Stimulated activated memory B cell treated with anti-CD40 and anti-IgM and Interleukin-4, amounts not matched to agents 10 μg/mL and 1 μg/mL and 100 μg/mL, for 72 hours (primary cell): ENCODE measurements around the gene COPRS.
A peak's percentile ranks its signal among the peaks of the same experiment; 100 is the strongest.

Source experiments
- ATAC-seq: fragments of 150-1000 bp; cut with Tn5 transposase; 2 replicates; pipeline ENCODE4 v1.10.0; 2021
- H3K27ac Mint-ChIP-seq: one replicate; pipeline ENCODE4 v1.8.0; 2022; ENCODE audit warnings: mild to moderate bottlenecking, mixed read lengths
- H3K27me3 Mint-ChIP-seq: one replicate; pipeline ENCODE4 v1.8.0; 2022; ENCODE audit warnings: mixed read lengths
- H3K36me3 Mint-ChIP-seq: one replicate; pipeline ENCODE4 v1.8.0; 2022; ENCODE audit warnings: mixed read lengths
- H3K4me1 Mint-ChIP-seq: one replicate; pipeline ENCODE4 v1.8.0; 2022; ENCODE audit warnings: mixed read lengths
- H3K4me3 Mint-ChIP-seq: one replicate; pipeline ENCODE4 v1.8.0; 2022; ENCODE audit warnings: mild to moderate bottlenecking, moderate library complexity, mixed read lengths
- H3K9me3 Mint-ChIP-seq: one replicate; pipeline ENCODE4 v1.8.0; 2022; ENCODE audit warnings: mixed read lengths

The COPRS gene

DNA sequence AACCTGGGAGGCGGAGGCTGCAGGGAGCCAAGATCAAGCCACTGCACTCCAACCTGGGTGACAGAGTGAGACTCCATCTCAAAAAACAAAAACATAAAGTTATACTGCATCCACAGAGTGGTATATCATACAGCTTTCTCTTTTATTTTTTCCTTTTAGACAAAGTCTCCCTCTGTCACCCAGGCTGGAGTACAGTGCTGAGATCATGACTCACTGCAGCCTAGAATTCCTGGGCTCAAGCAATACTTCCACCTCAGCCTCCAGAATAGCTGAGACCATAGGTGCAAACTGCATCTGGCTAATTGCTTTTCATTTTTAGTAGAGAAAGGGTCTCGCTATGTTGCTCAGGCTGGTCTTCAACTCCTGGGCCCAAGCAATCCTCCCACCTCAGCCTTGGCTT lies 10.0 kb upstream of the COPRS start:
- Mint-ChIP-seq H3K4me3 (no peak overlapping the region), H3K36me3 (peaks cover 55% of the 10 kb centered on the region), H3K9me3 (no peaks in the 10 kb centered on the region), H3K27ac (no peak overlapping the region), H3K4me1 (no peaks in the 10 kb centered on the region), H3K27me3 (no peaks in the 10 kb centered on the region)
- ATAC-seq: no peak

DNA sequence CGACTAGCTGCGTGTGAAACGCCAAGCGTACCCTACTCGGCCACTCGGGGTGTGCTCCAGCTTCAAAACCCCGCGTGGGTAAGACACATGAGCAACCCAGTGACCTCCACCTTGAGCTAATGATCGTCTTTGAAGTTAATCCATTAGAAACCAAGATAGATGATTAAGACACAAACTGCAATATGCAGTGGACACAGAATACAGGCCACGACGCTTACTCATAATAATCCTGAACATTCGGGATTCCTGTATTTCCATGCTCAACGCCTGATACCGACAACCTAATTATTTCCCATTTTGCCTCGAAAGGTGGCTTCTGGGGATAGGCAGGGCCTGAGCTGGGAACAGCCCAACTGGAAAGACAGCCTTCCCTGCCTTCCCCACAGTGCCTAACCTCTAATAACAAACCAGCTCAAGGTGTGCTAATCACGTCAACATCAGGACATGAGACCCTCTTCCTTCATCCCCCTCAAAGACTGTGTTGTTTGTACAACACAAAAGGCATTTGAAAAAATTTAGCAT lies 504 bp upstream of the COPRS start:
- H3K27ac Mint-ChIP-seq: peak overlapping the region; percentile 17
- no peaks in the 10 kb centered on the region for H3K9me3 Mint-ChIP-seq
- peaks cover 22% of the 10 kb centered on the region for H3K36me3 Mint-ChIP-seq
- no peak for ATAC-seq
- peaks cover 27% of the 10 kb centered on the region for H3K4me1 Mint-ChIP-seq
- no peaks in the 10 kb centered on the region for H3K27me3 Mint-ChIP-seq
- H3K4me3 Mint-ChIP-seq: peak overlapping the region; percentile 78

DNA sequence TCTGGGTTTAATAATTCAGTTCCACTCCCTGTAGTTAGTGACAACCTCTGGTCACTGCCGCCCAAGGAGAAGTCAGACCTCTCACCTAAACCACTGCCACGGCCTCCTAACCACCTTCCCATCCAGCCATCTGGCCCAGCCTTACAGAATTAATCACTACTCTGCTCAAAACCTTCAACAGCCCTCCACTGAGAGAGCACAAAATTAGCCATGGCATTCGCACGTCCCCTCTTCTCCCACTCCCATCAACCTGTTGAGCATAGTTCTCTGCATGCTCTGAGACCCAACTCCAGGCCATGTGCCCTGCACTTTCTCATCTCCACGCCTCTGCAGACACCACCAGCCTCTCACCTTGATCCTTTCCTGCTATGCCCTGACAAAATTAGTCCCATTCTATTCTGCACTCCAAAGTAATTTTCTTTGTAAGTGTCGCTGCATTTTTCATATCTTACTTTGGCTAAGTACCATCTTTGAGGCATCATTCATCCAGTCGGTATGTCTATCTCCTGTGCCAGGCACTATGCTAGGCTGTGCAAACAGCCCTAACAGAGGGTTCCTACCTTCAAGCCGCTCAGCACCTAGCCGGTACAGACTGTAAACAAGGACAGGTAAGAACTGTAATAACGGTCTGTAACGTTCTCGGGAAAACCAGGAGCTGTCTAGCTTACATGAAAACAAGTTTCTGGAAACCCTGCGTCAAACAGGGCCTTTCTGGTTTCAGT lies 963 bp downstream of the COPRS start:
- peak; percentile 46 for ATAC-seq
- Mint-ChIP-seq H3K36me3 (peaks cover 15% of the 10 kb centered on the region), H3K9me3 (no peaks in the 10 kb centered on the region), H3K4me3 (peak overlapping the region; percentile 81), H3K27me3 (no peaks in the 10 kb centered on the region), H3K4me1 (peaks cover 30% of the 10 kb centered on the region), H3K27ac (peak overlapping the region; percentile 8)

DNA sequence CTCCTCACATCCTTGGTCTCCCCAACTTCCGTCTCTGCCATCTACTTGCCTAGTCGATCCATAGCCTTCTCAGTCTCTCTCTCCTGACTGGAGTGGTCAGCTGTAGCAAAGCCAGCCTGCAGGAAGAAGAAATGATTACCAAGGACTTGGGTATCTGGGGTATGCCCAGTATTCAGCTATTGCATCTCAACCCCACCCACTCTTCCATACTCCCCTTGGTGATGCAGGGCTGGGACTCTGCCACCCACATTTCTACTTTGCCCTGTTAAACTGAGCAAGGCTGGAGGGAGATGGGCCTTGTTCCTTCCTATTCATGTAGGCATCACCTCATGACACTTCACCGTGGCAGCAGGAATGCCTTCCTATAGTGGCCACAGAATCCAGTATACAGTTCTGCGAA lies 2.3 kb downstream of the COPRS start:
- Mint-ChIP-seq H3K9me3 (no peaks in the 10 kb centered on the region), H3K4me1 (peaks cover 30% of the 10 kb centered on the region), H3K4me3 (no peak overlapping the region), H3K36me3 (peaks cover 12% of the 10 kb centered on the region), H3K27ac (no peak overlapping the region), H3K27me3 (no peaks in the 10 kb centered on the region)
- ATAC-seq: no peak

DNA sequence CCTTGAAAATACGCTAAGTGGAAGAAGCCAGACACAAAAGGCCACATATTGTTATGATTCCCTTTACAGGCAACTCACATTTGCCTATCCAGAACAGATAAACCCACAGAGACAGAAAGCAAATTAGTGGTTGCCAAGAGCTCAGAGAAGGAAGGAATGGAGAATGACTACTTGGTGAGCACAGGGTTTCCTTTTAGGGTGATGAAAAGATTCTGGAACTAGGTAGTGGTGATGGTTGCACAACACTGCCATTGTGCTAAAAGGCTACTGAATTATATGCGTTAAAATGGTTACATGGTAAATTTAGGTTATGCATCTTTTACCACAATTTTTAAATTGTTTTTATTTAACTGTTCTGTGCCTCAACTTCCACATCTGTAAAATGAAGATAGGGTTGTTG lies 4.4 kb downstream of the COPRS start:
- no peak for ATAC-seq
- Mint-ChIP-seq H3K27ac (no peak overlapping the region), H3K27me3 (no peaks in the 10 kb centered on the region), H3K36me3 (peaks cover 14% of the 10 kb centered on the region), H3K9me3 (no peaks in the 10 kb centered on the region), H3K4me1 (peaks cover 25% of the 10 kb centered on the region), H3K4me3 (no peak overlapping the region)

DNA sequence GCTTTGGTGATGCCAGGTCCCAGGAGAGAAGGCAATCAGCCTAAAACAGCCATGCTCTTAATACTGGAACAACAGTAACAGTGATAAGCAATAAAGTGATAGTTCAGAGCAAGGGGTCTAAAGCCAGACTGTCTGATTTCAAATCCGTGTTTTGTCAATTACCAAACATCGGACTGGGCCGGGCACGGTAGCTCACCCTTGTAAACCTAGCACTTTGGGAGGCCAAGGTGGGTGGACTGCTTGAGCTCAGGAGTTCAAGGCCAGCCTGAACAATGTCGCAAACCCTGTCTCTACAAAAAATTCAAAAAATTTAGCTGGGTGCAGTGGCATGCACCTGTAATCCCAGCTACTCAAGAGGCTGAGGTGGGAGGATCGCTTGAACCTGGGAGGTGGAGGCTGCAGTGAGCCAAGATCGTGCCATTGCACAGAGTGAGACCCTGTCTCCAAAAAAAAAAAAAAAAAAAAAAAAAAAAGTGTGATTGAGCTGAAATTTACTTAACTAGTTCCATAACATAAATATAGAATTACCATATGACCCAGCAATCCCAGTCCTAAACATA lies 5.1 kb downstream of the COPRS start:
- no peak overlapping the region for H3K4me3 Mint-ChIP-seq
- H3K27me3 Mint-ChIP-seq: no peaks in the 10 kb centered on the region
- no peaks in the 10 kb centered on the region for H3K9me3 Mint-ChIP-seq
- no peak overlapping the region for H3K27ac Mint-ChIP-seq
- H3K4me1 Mint-ChIP-seq: peaks cover 22% of the 10 kb centered on the region
- H3K36me3 Mint-ChIP-seq: peaks cover 14% of the 10 kb centered on the region
- no peak for ATAC-seq

DNA sequence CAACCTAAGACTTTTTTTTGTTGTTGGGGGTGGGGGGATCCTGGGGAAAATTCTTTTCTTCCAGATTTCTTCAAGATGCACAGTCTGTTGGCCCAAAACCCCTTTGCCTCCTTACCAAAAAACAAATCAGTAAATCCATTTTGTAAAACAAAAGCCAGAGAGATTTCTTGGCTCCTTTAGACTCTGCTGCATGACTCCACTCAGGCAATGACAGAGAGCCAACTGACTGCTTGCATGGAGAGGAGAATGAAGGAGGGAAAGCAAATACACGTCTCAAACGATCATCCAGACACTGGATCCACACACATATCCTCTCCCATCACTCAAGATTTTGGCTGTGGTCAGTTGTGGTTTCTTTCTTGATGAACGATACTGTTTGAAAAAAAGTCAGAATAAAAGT lies 13.8 kb downstream of the COPRS start:
- Mint-ChIP-seq H3K4me3 (no peak overlapping the region), H3K27me3 (no peaks in the 10 kb centered on the region), H3K27ac (no peak overlapping the region), H3K4me1 (no peaks in the 10 kb centered on the region), H3K36me3 (no peaks in the 10 kb centered on the region), H3K9me3 (no peaks in the 10 kb centered on the region)
- no peak for ATAC-seq

DNA sequence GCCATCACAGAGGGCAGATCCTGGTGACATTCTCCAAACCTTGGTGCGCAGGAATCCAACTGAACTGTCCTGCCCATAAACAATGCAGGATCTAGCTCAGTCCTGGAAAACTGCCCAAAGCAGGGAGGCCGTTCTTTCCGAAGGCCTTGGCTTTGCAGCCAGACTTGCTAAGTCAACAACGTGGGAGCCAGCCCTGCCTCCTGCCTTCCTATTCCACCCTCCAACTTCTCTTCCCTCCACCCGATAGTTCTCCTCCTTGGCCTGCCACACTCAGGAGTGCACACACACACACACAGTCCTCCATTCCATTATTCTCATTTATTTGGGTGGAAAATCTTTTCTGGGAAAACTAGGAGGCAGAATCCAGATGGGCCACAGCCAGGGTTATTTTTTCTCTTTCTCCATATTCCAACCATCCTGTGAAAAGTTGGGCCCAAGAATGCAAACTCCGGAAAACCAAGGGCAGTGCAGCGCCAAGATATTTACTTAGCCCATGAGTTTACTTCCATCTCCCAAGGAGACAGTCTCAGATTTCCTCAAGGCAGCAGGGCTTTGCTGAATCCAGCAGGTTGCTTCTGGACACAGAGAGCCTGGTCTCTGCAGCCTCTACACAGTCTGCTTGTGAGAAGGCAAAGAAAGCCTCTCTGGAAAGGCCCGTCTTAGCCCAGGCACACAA lies 15.8 kb downstream of the COPRS start:
- Mint-ChIP-seq H3K4me1 (no peaks in the 10 kb centered on the region), H3K36me3 (no peaks in the 10 kb centered on the region), H3K27ac (no peak overlapping the region), H3K4me3 (no peak overlapping the region), H3K27me3 (no peaks in the 10 kb centered on the region), H3K9me3 (no peaks in the 10 kb centered on the region)
- no peak for ATAC-seq

DNA sequence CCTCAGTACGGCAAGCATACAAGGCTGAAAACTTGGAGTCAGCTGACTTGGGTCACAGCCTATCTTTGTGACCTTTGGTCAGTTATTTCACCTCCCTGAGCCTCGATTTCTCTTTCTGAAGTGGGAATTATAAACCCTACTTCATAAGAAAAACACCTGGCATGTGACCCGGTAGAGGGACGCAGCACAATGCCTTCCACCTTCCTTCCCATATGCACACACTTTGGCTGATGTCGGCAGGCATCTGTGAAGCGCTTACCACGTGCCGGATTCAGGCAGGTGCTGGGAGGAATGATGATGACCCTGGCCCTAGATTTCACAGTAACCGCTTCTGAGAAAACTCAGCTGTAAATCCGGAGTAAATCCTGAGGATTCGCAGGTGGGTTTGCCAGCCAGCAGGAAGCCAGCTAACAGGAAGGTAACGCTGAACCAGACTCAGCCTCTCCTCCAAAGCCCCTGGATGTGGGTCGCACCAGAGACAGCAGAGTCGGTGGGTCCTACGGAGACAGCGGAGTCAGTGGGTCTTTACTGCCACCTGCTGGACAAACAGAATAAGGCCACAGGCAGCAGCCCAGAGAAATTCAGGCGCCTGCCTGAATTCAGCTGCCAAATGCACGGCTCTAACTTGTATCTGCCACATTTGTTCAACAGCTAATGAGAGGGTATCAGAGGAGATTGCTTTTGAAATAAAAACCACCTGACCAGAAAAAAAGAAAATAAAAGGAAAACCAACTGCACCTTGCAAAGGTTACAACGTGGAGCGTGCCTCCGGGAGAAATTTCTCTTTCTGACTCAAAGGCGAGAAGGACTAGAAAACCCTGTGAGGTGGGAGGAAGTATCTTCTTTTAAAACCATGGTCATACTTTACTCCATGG lies 16.6 kb downstream of the COPRS start:
- H3K4me1 Mint-ChIP-seq: no peaks in the 10 kb centered on the region
- H3K27ac Mint-ChIP-seq: no peak overlapping the region
- peak; percentile 88 for ATAC-seq
- no peak overlapping the region for H3K4me3 Mint-ChIP-seq
- peaks cover 7% of the 10 kb centered on the region for H3K27me3 Mint-ChIP-seq
- no peaks in the 10 kb centered on the region for H3K36me3 Mint-ChIP-seq
- H3K9me3 Mint-ChIP-seq: no peaks in the 10 kb centered on the region

DNA sequence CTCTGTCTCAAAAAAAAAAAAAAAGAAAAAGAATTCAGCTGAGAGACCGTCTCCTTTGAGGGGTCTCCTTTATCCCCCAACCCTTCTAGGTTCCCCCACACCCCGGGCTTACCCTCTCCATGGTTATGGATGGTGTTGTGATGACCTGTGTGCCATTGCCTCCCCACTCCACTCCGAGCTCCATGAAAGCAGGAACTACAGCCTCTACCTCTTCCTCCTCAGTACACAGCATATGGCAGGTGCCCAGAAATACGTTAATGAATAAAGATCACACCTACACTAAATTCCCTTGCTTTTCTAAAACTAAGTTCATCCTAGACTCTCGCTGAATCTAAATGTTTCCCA lies 17.2 kb downstream of the COPRS start:
- H3K36me3 Mint-ChIP-seq: no peaks in the 10 kb centered on the region
- H3K27me3 Mint-ChIP-seq: peaks cover 13% of the 10 kb centered on the region
- no peak overlapping the region for H3K4me3 Mint-ChIP-seq
- no peaks in the 10 kb centered on the region for H3K4me1 Mint-ChIP-seq
- no peaks in the 10 kb centered on the region for H3K9me3 Mint-ChIP-seq
- ATAC-seq: no peak
- no peak overlapping the region for H3K27ac Mint-ChIP-seq

DNA sequence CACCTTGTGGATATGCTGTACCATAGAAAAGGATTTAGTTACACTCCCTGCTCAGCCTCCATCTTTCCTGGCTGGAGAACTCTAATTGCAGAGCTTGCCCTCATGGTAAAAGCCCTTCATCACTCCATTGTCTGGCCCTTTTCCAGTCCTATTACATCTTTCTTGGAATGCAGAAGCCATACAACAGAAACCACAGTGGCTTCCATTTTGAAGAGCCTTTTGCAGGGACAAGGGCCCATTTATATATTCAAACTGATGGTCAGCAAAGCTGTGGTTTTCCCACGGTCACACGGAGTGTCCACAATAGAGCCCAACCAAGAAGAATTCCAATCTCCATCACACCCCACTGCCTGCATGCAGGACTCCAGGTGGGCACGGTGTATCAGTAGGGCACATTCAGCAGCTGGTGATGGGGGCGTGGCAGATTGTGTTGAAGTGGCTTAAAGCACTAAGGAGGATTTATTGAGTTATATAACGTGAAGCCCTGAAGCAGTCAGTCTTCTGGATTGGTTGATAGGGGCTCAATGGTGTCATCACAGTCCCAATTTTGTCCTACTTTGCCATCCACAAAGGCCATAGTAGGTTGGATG lies 20.3 kb downstream of the COPRS start:
- no peak overlapping the region for H3K27ac Mint-ChIP-seq
- H3K4me1 Mint-ChIP-seq: peaks cover 9% of the 10 kb centered on the region
- H3K9me3 Mint-ChIP-seq: no peaks in the 10 kb centered on the region
- no peak overlapping the region for H3K4me3 Mint-ChIP-seq
- no peaks in the 10 kb centered on the region for H3K36me3 Mint-ChIP-seq
- H3K27me3 Mint-ChIP-seq: peaks cover 13% of the 10 kb centered on the region
- no peak for ATAC-seq

DNA sequence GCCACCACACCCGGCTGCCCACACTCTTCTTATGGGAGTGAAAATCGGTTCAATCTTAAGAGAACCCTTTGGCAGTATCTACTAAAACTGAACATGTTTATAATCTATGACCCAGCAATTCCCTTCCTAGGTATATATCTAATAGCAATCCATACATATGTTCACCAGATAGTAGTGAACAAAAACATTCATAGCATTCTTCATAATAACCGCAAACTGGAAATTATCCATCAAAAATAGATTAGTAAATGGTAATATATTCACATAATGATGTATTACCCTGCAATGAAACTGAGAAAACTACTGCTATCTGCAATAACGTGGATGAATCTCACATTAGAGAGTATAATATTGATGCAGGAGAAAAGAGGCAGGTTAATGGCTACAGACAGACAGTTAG lies 23.1 kb downstream of the COPRS start:
- Mint-ChIP-seq H3K4me1 (peaks cover 9% of the 10 kb centered on the region), H3K36me3 (no peaks in the 10 kb centered on the region), H3K27ac (no peak overlapping the region), H3K9me3 (no peaks in the 10 kb centered on the region), H3K4me3 (no peak overlapping the region), H3K27me3 (peaks cover 13% of the 10 kb centered on the region)
- no peak for ATAC-seq

DNA sequence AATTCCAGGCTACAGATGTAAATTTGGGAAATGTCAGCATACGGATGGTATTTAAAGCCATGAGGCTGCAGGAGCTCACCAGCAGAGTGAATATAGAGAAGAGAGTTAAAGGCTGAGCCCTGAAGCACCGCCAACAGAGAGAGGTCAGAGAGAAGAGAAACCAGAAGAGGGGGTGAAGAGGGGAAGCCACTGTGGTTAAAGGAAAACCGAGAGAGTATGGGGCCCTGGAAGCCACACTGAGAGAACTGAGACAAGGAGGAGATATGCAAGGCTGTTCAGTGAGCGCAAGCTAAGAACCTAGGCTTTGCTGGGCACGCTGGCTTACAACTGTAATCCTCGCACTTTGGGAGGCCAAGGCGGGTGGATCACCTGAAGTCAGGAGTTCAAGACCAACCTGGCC lies 24.6 kb downstream of the COPRS start:
- H3K4me3 Mint-ChIP-seq: no peak overlapping the region
- H3K9me3 Mint-ChIP-seq: no peaks in the 10 kb centered on the region
- ATAC-seq: peak; percentile 95
- H3K36me3 Mint-ChIP-seq: no peaks in the 10 kb centered on the region
- H3K27ac Mint-ChIP-seq: no peak overlapping the region
- H3K4me1 Mint-ChIP-seq: peaks cover 9% of the 10 kb centered on the region
- peaks cover 13% of the 10 kb centered on the region for H3K27me3 Mint-ChIP-seq

DNA sequence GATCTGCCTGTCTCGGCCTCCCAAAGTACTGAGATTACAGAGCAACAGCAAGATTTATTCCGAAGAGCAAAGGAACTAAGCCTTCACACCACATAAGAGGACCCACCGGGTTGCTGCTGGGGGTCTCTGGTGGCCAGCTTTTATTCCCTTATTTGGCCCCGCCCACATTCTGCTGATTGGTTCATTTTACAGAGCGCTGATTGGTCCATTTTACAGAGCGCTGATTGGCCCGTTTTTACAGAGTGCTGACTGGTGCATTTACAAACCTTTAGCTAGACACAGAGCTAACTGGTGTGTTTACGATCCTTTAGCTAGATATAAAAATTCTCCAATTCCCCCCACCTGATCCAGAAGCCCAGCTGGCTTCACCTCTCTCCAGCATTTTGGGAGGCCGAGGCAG lies 26.3 kb downstream of the COPRS start:
- no peak overlapping the region for H3K4me3 Mint-ChIP-seq
- H3K27me3 Mint-ChIP-seq: peaks cover 10% of the 10 kb centered on the region
- H3K9me3 Mint-ChIP-seq: no peaks in the 10 kb centered on the region
- no peak for ATAC-seq
- peaks cover 9% of the 10 kb centered on the region for H3K4me1 Mint-ChIP-seq
- H3K27ac Mint-ChIP-seq: no peak overlapping the region
- no peaks in the 10 kb centered on the region for H3K36me3 Mint-ChIP-seq
